Measurements from ENCODE around the gene SEMA4B. TPM values are rescaled to one million over a fixed set of nuclear protein-coding genes. Genes with fewer than 3 reads are reported as not detected.

Gene SEMA4B
- total and polyA plus RNA-seq, 2 experiments from 2014 or later = 16.7 to 48.2 TPM

GRCh38 chr15:90232196-90232595 lies 31.1 kb downstream of the SEMA4B start:
- H3K27ac Mint-ChIP-seq = no peak overlapping the region
- no peak for TF ChIP-seq JUNB (IDR thresholded peaks at IDR 0.05; ENCODE audit: unreplicated experiment)
- TF ChIP-seq ZNF114 (CRISPR knock-in tag; IDR thresholded peaks at IDR 0.05) = no peak
- no peak for TF ChIP-seq CREB1 (CRISPR knock-in tag; IDR thresholded peaks at IDR 0.05; ENCODE audit: low read depth)
- TF ChIP-seq ETS1 (IDR thresholded peaks at IDR 0.05) = no peak
- no peak for TF ChIP-seq NANOG (IDR thresholded peaks at IDR 0.05; ENCODE audit: borderline replicate concordance)
- no peak for TF ChIP-seq EZH2 (IDR thresholded peaks at IDR 0.05; ENCODE audit: low read depth, unreplicated experiment)
- TF ChIP-seq EZH2phosphoT487 (IDR thresholded peaks at IDR 0.05; ENCODE audit: unreplicated experiment) = no peak
- TF ChIP-seq STAT1 (IDR thresholded peaks at IDR 0.05; ENCODE audit: unreplicated experiment) = no peak
- no peak for TF ChIP-seq POLR2AphosphoS5 (IDR thresholded peaks at IDR 0.05; ENCODE audit: low read depth)
- no peak for TF ChIP-seq CTCF (conservative IDR thresholded peaks at IDR 0.05; ENCODE audit: low read depth in 2 of 2)
- TF ChIP-seq REST (IDR thresholded peaks at IDR 0.05; ENCODE audit: unreplicated experiment) = no peak
- TF ChIP-seq ZNF462 (CRISPR knock-in tag; IDR thresholded peaks at IDR 0.05) = no peak
- no peak for TF ChIP-seq ZNF331 (CRISPR knock-in tag; IDR thresholded peaks at IDR 0.05; ENCODE audit: low read depth)
- H3K27me3 Mint-ChIP-seq (ENCODE audit: insufficient read depth, low read depth, poor library complexity) = peaks cover 13% of the 10 kb centered on the region

More at GRCh38 chr15:90232196-90232595, 31.1 kb downstream of the SEMA4B start:
- Histone ChIP-seq H3K36me3 (ENCODE audit: insufficient read depth) (peaks cover 7% of the 10 kb centered on the region; the same call in 1 of the 2 replicates), H3K27ac (ENCODE audit: low read depth) (no peak overlapping the region), H3F3A (replicated peaks; ENCODE audit: low read depth) (peaks cover 11% of the 10 kb centered on the region; the same call in 1 of the 2 replicates), H3K9me2 (ENCODE audit: insufficient read depth) (no peaks in the 10 kb centered on the region), H3K27me3 (ENCODE audit: insufficient read depth) (no peaks in the 10 kb centered on the region), H3K4me3 (0 out of 2 replicates have a peak overlapping the region, but pooled peaks have one; percentile 85), H3K4me2 (peak overlapping the region; percentile 89; the same call in 1 of the 2 replicates), H2AFZ (no peak overlapping the region), H4K20me1 (replicated peaks; ENCODE audit: insufficient read depth) (no peaks in the 10 kb centered on the region), H3K79me2 (replicated peaks; ENCODE audit: insufficient read depth) (no peaks in the 10 kb centered on the region), H3K4me1 (ENCODE audit: insufficient read depth) (peaks cover 14% of the 10 kb centered on the region; the same call in 1 of the 2 replicates)
- no peak for ATAC-seq
- peaks cover 7% of the 10 kb centered on the region for H3K4me1 Mint-ChIP-seq
- H3K9me3 Mint-ChIP-seq = no peaks in the 10 kb centered on the region
- H3K36me3 Mint-ChIP-seq (ENCODE audit: low read depth) = peaks cover 15% of the 10 kb centered on the region
- no peak for DNase-seq (ENCODE audit: low spot score)
- H3K4me3 Mint-ChIP-seq = peak overlapping the region; percentile 76

Measured in GM23338 (cell line).